ENCODE data around the gene AKR1C4. TPM values are rescaled to one million over a fixed set of nuclear protein-coding genes. Genes with fewer than 3 reads are reported as not detected.
A peak's percentile ranks its signal among the peaks of the same experiment; 100 is the strongest.

The AKR1C4 gene
- total and polyA plus RNA-seq, 4 donors: 3.2 to 260 (median 129) TPM

- H3K4me3 ChIP-seq (ENCODE audit: low read depth in 1 of 3, low read length in 3 of 3): no peak overlapping the region
- 64% methylated on average over 5 of the region's 5 CpGs for WGBS
- H3K4me1 ChIP-seq (ENCODE audit: control insufficient read depth in 4 of 4, insufficient read depth in 4 of 4, low read length in 3 of 4): peaks cover 7 to 27% (median 26%) of the 10 kb centered on the region in 4 donors
- TF ChIP-seq HNF4A (conservative IDR thresholded peaks at IDR 0.05) (no peak), NR2F2 (IDR thresholded peaks at IDR 0.05) (no peak), GABPA (IDR thresholded peaks at IDR 0.05 in 1 of 2, conservative IDR thresholded peaks at IDR 0.05 in 1 of 2) (no peak), REST (IDR thresholded peaks at IDR 0.05) (no peak), SP1 (IDR thresholded peaks at IDR 0.05) (no peak), FOXA2 (IDR thresholded peaks at IDR 0.05) (no peak), RXRA (IDR thresholded peaks at IDR 0.05) (no peak), EGR1 (IDR thresholded peaks at IDR 0.05; ENCODE audit: low read depth in 2 of 2) (no peak)
- TF ChIP-seq, protein P1, sequence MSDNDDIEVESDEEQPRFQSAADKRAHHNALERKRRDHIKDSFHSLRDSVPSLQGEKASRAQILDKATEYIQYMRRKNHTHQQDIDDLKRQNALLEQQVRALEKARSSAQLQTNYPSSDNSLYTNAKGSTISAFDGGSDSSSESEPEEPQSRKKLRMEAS (IDR thresholded peaks at IDR 0.05): no peak
- DNase-seq (ENCODE audit: low spot score): no peak
- peaks cover 0 to 5% (median 0%) of the 10 kb centered on the region in 4 donors for H3K9me3 ChIP-seq (ENCODE audit: control insufficient read depth in 4 of 4, low read length in 3 of 4)
- H3K27me3 ChIP-seq (ENCODE audit: control insufficient read depth in 4 of 4, insufficient read depth in 4 of 4, low read length in 3 of 4): no peaks in the 10 kb centered on the region
- peak overlapping the region; percentile 45 to 85 for H3K27ac ChIP-seq (ENCODE audit: low read depth in 1 of 2, low read length in 2 of 2)
- no peak overlapping the region for H3K9ac ChIP-seq (ENCODE audit: low read depth in 1 of 2, low read length in 2 of 2)
- H3K36me3 ChIP-seq (ENCODE audit: control insufficient read depth in 4 of 4, insufficient read depth in 3 of 4, low read depth in 1 of 4, low read length in 3 of 4): peaks cover 0 to 7% (median 4%) of the 10 kb centered on the region in 4 donors
Observed at GRCh38 chr10:5146920-5147254, 49.8 kb upstream of the AKR1C4 start.

DNA sequence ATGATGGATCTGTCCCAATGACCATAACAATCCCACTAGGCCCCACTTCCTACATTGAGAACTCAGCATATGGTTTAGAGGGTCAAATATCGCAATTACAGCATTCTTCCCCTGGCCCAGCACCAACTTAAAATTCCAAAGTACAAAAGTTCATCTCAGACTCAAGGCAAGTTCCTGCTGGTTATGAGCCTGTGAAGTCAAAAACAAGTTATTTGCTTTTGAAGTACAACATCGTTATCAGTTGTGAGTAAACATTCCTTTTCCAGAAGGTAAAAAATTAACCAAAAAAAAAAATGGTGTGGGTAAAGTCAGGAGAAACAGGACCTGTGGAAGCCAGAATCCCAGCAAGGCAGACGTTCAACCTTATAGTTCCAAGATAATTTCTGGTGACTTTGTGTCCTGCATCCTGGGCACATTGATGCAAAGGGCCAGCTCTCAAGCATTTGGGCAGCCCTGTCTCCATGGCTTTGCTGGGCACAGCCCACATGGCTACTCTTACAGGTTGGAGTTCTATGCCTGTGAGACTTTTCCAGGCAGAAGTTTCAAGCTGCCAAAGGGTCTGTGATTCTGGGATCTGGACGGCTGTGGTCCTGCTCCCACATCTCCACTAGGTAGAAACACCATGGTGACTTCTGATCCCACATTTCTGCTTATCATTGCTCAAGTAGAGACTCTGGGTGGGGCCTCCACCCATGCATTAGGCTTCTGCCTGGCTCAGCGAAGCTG, 49.2 kb upstream of the AKR1C4 start:
- DNase-seq (ENCODE audit: low spot score): no peak
- Histone ChIP-seq H3K4me3 (ENCODE audit: low read depth in 1 of 3, low read length in 3 of 3) (no peak overlapping the region), H3K9ac (ENCODE audit: low read depth in 1 of 2, low read length in 2 of 2) (no peak overlapping the region), H3K9me3 (ENCODE audit: control insufficient read depth in 4 of 4, low read length in 3 of 4) (peaks cover 0 to 5% (median 0%) of the 10 kb centered on the region in 4 donors), H3K36me3 (ENCODE audit: control insufficient read depth in 4 of 4, insufficient read depth in 3 of 4, low read depth in 1 of 4, low read length in 3 of 4) (peaks cover 0 to 9% (median 4%) of the 10 kb centered on the region in 4 donors), H3K4me1 (ENCODE audit: control insufficient read depth in 4 of 4, insufficient read depth in 4 of 4, low read length in 3 of 4) (peaks cover 7 to 27% (median 26%) of the 10 kb centered on the region in 4 donors), H3K27me3 (ENCODE audit: control insufficient read depth in 4 of 4, insufficient read depth in 4 of 4, low read length in 3 of 4) (no peaks in the 10 kb centered on the region), H3K27ac (ENCODE audit: low read depth in 1 of 2, low read length in 2 of 2) (peak overlapping the region; percentile 85 to 91)
- peak; percentile 46 to 53 for TF ChIP-seq EGR1 (IDR thresholded peaks at IDR 0.05; ENCODE audit: low read depth in 2 of 2)
- TF ChIP-seq CTCF (IDR thresholded peaks at IDR 0.05; ENCODE audit: low read depth, low read length, missing input control): no peak
- TF ChIP-seq HNF4G (IDR thresholded peaks at IDR 0.05): peak; percentile 94
- TF ChIP-seq HNF4A (conservative IDR thresholded peaks at IDR 0.05): peak; percentile 96 to 97
- TF ChIP-seq GABPA (IDR thresholded peaks at IDR 0.05 in 1 of 2, conservative IDR thresholded peaks at IDR 0.05 in 1 of 2): peak in 1 of 2 donors; percentile 21
- TF ChIP-seq, protein P2, sequence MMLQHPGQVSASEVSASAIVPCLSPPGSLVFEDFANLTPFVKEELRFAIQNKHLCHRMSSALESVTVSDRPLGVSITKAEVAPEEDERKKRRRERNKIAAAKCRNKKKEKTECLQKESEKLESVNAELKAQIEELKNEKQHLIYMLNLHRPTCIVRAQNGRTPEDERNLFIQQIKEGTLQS (IDR thresholded peaks at IDR 0.05): peak; percentile 68
- TF ChIP-seq JUND (IDR thresholded peaks at IDR 0.05): peak; percentile 90 to 92
- TF ChIP-seq YY1 (IDR thresholded peaks at IDR 0.05): peak; percentile 86
- peak; percentile 72 for TF ChIP-seq FOXA1 (IDR thresholded peaks at IDR 0.05)
- peak; percentile 77 for TF ChIP-seq ZBTB33 (IDR thresholded peaks at IDR 0.05)
- TF ChIP-seq NR2F2 (IDR thresholded peaks at IDR 0.05): peak; percentile 78
- peak; percentile 87 for TF ChIP-seq FOXA2 (IDR thresholded peaks at IDR 0.05)
- TF ChIP-seq, protein P1 (IDR thresholded peaks at IDR 0.05): peak; percentile 81
- TF ChIP-seq TAF1 (conservative IDR thresholded peaks at IDR 0.05): no peak
- TF ChIP-seq RAD21 (IDR thresholded peaks at IDR 0.05): peak; percentile 49 to 66
- TF ChIP-seq REST (IDR thresholded peaks at IDR 0.05): no peak
- peak; percentile 92 for TF ChIP-seq SP1 (IDR thresholded peaks at IDR 0.05)
- TF ChIP-seq RXRA (IDR thresholded peaks at IDR 0.05): peak; percentile 93 to 95
- 23% methylated on average over 5 of the region's 5 CpGs for WGBS
